ENCODE data around the gene CA10.

GRCh38 chr17:51653878-51654277 lies 504.6 kb downstream of the CA10 start:
- TF ChIP-seq POLR2A (IDR thresholded peaks at IDR 0.05) (no peak), POLR2AphosphoS5 (IDR thresholded peaks at IDR 0.05) (no peak)
- TF ChIP-seq, protein P1, sequence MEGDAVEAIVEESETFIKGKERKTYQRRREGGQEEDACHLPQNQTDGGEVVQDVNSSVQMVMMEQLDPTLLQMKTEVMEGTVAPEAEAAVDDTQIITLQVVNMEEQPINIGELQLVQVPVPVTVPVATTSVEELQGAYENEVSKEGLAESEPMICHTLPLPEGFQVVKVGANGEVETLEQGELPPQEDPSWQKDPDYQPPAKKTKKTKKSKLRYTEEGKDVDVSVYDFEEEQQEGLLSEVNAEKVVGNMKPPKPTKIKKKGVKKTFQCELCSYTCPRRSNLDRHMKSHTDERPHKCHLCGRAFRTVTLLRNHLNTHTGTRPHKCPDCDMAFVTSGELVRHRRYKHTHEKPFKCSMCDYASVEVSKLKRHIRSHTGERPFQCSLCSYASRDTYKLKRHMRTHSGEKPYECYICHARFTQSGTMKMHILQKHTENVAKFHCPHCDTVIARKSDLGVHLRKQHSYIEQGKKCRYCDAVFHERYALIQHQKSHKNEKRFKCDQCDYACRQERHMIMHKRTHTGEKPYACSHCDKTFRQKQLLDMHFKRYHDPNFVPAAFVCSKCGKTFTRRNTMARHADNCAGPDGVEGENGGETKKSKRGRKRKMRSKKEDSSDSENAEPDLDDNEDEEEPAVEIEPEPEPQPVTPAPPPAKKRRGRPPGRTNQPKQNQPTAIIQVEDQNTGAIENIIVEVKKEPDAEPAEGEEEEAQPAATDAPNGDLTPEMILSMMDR (IDR thresholded peaks at IDR 0.05) = no peak
